ENCODE data around the gene TNFRSF14.

Gene TNFRSF14

DNA sequence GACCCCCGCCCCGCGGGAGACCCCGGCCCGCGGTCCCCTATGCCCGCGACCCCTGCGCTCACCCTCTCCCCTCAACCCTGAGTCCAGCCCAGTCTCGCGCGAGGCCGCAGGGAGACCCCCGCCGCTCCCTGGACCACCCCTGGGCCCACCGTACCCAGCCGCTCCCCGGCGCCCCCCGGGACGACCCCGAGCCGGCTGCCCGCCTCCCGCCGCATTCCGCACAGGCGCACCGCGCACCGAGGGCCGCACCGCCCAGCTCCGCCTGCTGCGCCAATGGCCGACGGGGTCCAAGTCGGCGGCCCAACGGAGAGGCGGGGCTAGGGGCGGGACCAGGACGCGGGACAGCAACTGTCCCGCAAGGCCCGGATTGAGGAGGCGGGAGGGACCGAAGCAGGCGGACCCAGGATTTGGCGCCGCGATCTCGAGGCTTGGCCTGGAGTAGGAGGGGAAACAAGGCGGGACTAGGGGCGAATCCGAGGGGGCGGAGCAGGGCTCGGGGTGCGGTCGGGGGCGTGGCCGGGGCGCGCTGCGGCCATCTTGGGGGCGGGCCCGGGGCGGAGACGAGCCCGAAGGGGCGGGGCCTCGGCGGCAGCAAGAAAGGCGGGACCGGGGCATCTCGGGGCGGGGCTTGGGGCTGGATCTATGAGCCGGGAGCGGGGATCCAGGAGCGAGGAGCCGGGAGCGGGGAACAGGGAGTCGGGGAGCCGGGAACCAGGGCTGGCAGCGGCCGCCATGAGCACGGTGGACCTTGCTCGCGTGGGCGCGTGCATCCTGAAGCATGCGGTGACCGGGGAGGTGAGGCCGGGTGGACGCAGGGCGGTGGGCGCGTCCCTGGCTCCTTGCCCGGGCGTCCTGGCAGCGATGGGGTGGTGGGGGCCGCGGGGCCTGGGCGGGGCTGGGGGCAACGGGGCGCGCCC is 30.2 kb downstream of the TNFRSF14 start, which contains the start of gene PRXL2B:
TSS of gene PRXL2B (plus strand) at position 624 of the 917 bp plus-strand sequence. CDS start at position 733, 109 bp downstream.
- FAIRE-seq: peak; percentile 45
- DNase-seq (ENCODE audit: low spot score): peak; percentile 95

DNA sequence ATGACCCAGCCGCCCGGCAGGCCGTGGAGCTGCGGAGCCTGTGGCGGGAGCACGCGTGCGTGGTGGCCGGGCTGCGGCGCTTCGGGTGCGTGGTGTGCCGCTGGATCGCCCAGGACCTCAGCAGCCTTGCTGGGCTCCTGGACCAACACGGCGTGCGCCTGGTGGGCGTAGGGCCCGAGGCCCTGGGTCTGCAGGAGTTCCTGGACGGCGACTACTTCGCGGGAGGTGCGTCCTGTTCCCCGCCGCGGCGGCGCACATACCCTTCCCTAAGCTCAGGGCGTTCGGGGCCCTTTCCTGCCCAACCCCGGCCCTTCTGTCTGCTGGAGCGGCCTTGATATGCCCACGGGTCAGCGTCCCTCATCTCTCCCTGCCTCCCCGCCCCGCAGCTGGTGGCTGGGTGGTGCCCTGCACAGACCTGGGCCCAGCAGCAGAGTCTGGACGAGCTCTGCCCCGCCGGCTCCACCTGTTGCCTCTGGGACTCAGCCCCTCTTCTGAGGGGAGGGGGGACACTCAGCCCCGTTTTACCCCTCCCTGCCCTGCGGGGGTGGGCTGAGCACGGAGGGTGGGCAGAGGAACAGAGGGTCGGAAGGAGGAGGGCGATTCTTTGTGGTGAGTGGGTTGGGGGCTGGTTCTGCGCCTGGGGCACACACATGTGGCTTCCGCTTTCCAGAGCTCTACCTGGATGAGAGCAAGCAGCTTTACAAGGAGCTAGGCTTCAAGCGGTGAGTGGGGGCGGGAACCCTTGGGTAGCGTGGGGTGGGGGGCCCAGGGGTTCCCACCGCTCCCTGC is 31.1 kb downstream of the TNFRSF14 start:
- FAIRE-seq (no peak), DNase-seq (ENCODE audit: low spot score) (no peak)

GRCh38 chr1:2587860-2588571 is 31.8 kb downstream of the TNFRSF14 start:
- DNase-seq (ENCODE audit: low spot score): no peak
- no peak for FAIRE-seq

DNA sequence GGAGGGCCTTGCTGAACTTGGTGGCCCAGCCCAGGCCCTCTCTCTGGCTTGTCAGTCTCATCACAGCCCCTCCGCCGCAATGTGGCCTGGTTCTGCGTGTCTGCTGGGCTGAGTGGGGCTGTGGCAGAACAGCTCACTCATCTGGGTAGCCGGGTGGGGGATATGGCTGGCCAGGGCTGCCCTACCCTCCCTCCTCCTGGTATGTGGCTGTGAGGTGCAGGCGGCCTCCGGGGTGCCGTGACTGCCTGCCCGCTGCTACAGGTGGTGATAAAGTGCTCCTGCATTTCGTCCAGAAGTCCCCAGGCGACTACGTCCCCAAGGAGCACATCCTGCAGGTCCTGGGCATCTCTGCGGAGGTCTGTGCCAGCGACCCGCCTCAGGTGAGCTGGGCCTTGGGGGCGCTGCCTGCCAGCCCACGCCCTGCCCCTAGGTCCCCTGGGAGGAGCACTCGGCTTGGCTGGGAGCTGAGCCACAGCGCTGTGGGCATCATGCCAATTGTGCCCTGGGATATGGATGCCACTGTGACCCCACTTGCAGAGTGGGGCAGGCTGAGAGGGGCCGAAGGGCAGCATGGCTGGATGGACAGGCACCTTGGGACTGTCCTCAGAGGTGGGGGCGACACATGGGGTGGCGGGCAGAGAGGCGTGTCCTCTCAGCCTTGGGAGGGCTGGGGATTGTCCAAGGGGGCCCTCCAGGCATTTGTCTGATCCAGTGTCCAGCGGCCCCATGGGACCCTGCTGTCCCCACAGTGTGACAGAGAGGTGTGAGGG is 32.7 kb downstream of the TNFRSF14 start:
- no peak for FAIRE-seq
- no peak for DNase-seq (ENCODE audit: low spot score)

DNA sequence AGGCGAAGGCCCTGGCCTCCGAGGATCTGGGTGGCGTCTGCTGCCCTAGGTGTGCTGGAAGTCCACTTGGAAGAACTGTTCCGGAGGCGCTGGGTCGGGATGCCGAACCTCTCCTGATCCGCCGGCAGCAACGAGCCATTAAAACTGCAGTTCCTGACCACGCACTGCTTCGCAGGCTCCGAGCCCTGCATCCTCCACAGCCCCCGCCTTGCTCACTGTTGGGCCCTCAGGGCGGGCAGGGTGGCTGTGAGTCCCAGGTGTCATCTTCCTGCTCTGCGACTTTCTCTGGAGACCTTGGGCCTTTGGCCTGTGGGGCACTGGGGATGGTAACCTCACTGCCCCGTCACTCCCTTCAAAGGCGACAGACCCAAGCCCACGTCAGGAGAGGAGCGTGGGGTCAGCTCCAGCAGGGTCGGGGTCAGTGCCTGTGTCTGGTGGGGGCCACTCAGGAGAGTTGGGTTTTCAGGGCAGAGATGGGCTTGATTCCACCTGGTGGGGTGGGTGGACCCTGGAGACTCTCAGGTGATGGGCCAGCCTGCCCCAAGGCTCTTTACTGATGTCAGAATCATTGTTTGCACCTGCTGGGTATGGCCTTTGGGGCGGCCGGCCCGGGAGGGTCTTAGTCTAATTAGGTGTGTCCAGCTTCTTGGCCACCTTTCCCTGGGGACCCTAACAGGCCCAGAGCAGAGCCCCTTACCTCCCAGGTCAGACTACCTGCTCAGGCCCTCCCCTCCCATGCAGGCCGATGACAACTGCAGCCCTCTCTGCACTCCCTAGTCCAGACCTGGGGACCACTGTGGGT is 33.5 kb downstream of the TNFRSF14 start:
- FAIRE-seq (no peak), DNase-seq (ENCODE audit: low spot score) (no peak)

- DNase-seq (ENCODE audit: low spot score): no peak
- no peak for FAIRE-seq
These were observed 34.3 kb downstream of the TNFRSF14 start for GRCh38 chr1:2590233-2591141.

DNA sequence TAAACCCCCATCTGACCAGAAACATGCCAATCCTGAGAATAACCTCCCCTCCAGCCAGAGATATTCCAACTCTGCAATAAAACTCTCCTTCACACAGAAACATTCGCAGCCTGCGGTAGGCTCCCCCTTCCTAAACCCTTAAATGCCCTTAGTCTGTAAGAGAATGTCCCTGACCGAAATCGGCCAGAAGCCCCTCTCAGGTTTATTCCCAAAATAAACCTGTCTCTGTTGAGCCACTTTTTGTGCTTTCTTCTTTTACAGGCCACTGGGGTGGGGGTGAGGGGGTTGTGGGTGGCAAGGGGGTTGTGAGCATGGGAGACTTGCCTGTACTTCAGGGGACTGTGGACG is 35.0 kb downstream of the TNFRSF14 start:
- DNase-seq (ENCODE audit: low spot score) (no peak), FAIRE-seq (no peak)

- DNase-seq (ENCODE audit: low spot score): no peak
These were observed 35.5 kb downstream of the TNFRSF14 start for GRCh38 chr1:2591581-2592261.

DNA sequence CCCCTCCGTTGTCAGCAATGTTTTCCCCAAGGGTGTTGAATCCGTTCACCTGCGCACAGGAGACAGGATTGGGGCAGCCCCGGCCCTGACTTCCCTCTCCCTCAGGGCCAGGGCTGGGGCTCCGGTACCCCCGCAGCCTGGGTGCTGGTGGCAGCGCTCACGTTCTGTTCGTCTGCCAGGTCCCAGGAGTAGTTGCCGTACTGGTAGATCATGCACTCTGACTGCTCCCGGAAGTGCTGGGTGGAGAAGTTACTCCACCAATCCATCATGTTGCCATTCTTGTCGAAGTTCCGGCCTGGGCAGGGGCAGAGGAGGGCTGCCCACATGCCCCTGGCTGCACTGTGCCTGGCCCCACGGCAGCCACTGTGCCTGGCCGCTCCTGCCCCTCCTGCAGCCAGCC is 36.5 kb downstream of the TNFRSF14 start:
- FAIRE-seq (no peak), DNase-seq (ENCODE audit: low spot score) (no peak)

More at GRCh38 chr1:2591581-2592261, 35.5 kb downstream of the TNFRSF14 start:
- no peak for FAIRE-seq

DNA sequence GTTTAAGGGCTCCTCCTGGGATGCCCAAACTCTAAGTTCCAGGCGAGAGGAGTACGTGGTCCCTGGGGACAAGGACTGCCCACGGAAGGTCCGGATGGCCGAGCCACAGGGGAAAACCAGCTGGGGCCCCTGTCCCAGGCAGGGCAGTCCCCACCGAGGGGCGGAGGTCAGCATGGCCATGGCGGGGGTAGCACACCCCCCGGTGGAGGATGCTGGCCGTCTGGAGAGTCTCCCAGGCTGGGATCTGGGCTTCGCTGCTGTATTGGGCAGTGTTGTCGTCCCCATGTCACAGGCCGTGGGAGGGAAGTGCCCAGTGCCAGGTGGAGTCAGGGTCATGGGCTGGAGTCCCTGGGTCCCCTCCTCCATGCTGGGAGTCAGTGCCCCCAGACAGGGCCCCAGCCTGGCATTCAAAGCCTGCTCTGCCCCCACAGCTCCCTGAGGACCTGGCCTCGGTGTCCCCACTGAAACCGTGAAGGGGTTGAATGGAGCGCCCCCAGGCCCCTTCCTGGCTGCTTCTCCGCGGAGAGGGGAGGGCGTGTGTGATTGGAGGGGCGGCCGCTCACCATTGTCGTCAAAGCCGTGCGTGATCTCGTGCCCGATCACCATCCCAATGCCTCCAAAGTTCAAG is 37.2 kb downstream of the TNFRSF14 start:
- DNase-seq (ENCODE audit: low spot score) (no peak), FAIRE-seq (no peak)

DNA sequence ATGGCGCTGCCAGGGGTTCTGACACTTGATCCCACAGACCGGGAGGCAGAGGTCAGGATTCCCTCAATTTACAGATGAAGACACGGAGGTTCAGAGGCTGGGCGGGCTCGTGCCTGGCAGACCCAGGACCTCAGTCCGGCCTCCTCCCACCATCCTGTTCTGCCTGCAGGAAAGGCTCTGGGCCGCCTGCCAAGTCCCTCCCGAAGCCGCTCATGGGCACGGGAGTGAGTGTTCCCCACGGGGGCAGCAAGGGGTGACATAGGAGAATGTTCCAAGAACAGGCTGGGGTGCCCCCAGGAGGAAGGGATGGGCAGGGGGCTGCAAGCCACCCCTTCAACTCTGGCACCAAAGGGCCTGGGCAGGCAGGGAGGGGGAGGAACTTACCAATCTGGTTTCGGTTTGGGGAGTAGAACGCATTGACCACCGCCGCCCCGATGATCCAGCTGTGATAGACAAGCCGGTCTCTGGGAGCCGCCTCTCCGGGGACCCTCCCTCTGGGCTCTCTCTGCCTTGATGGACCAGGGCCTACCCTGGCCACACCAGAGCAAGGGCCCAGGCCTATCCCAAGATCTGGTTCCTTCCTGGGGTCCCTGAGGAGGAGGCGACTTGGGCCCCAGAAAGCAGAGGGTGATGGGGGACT is 38.0 kb downstream of the TNFRSF14 start:
- no peak for DNase-seq (ENCODE audit: low spot score)
- no peak for FAIRE-seq

DNA sequence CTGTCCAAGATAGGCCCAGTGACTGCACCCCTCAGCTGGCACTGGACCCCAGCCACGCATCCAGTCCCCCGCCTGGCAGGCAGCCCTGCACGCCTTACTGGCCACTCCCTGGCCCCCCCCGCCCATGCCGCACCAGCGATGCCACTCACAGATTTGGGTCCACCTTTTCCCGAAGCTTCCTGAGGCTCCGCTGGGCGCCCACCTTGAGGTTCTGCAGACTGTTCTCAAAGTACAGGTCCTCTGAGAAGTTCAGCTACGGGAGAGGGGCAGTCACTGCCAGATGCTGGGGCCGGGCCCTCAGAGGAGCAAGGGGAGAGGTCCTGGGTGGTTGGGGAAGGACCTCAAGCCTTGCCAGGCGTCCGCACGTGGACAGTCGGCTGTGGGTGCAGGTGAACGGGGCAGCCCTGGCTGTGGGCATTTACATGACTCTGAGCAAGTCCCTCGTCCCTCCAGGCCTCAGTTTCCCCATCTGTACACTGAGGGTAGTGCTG is 38.5 kb downstream of the TNFRSF14 start:
- no peak for DNase-seq (ENCODE audit: low spot score)
- FAIRE-seq: no peak

- no peak for FAIRE-seq
- DNase-seq (ENCODE audit: low spot score): no peak
These were observed 39.2 kb downstream of the TNFRSF14 start for GRCh38 chr1:2595261-2595811.

DNA sequence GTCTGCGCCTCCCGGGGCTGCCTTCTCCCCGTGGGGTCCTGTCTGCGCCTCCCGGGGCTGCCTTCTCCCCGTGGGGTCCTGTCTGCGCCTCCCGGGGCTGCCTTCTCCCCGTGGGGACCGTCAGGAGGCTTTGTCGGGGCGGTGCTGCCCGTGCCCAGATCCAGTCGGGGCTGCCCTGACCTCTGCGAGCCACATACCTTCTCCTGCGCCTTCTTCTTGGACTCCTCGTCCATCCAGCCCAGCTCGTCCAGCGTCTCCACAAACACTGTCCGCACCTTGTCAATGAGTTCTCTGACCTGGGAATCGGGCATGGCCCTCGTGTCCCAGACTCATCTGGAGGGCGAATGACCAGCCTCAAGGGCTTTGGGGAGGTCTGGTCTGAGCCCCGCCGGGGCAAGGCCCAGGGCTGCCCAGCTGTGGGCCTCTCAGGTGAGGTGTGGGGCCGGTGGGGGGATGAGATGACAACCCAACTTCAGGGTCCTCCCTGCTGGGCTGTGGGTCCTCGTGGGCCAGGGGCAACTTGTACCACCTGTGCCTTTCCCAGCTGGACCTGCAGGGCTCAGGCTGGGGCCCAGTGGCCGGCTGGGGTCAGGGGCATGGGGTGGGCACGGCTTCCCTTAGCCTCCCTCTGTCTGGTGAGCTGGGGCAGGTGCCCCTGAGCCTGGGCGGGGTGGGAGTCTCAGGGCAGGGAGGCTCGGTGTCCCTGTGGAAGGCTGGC is 39.8 kb downstream of the TNFRSF14 start:
- no peak for FAIRE-seq
- no peak for DNase-seq (ENCODE audit: low spot score)

GRCh38 chr1:2596530-2597333 is 40.6 kb downstream of the TNFRSF14 start:
- no peak for DNase-seq (ENCODE audit: low spot score)

More at GRCh38 chr1:2596530-2597333, 40.6 kb downstream of the TNFRSF14 start:
- FAIRE-seq: no peak
